ENCODE data around the gene GIGYF2. TPM values are rescaled to one million over a fixed set of nuclear protein-coding genes. Genes with fewer than 3 reads are reported as not detected.

GIGYF2 gene
- total RNA-seq, 2 donors from 2014 or later, result 62.5 to 72.3 TPM

- H3K27ac ChIP-seq (ENCODE audit: low read depth, low read length), result no peak overlapping the region
- H3K4me3 ChIP-seq (ENCODE audit: low read length), result no peak overlapping the region
- no peaks in the 10 kb centered on the region for H3K36me3 Mint-ChIP-seq (ENCODE audit: low read depth)
- no peaks in the 10 kb centered on the region for H3K4me1 Mint-ChIP-seq
- DNase-seq, result peak; percentile 40
- H3K9me3 Mint-ChIP-seq, result no peaks in the 10 kb centered on the region
- no peaks in the 10 kb centered on the region for H3K36me3 ChIP-seq (ENCODE audit: control insufficient read depth, insufficient read depth, low read length)
- no peak for TF ChIP-seq CTCF (conservative IDR thresholded peaks at IDR 0.05)
- H3K4me1 ChIP-seq (ENCODE audit: control insufficient read depth, insufficient read depth, low read length), result no peaks in the 10 kb centered on the region
- no peaks in the 10 kb centered on the region for H3K9me3 ChIP-seq (ENCODE audit: control insufficient read depth, low read length)
- no peaks in the 10 kb centered on the region for H3K27me3 Mint-ChIP-seq (ENCODE audit: insufficient read depth)
- no peak overlapping the region for H3K27ac Mint-ChIP-seq
- H3K9ac ChIP-seq (ENCODE audit: extremely low read depth, low read length, poor library complexity, severe bottlenecking), result no peak overlapping the region
- WGBS, 2 experiments (ENCODE audit: insufficient coverage in 1 of 2, insufficient read length in 1 of 2), result 92 to 100% methylated on average over 3 to 27 of the region's 27 CpGs
- H3K4me3 Mint-ChIP-seq, result no peak overlapping the region
- no peaks in the 10 kb centered on the region for H3K27me3 ChIP-seq (ENCODE audit: control insufficient read depth, insufficient read depth, low read length, poor library complexity, severe bottlenecking)
Measured at GRCh38 chr2:232884549-232885263, 187.6 kb downstream of the GIGYF2 start.

DNA sequence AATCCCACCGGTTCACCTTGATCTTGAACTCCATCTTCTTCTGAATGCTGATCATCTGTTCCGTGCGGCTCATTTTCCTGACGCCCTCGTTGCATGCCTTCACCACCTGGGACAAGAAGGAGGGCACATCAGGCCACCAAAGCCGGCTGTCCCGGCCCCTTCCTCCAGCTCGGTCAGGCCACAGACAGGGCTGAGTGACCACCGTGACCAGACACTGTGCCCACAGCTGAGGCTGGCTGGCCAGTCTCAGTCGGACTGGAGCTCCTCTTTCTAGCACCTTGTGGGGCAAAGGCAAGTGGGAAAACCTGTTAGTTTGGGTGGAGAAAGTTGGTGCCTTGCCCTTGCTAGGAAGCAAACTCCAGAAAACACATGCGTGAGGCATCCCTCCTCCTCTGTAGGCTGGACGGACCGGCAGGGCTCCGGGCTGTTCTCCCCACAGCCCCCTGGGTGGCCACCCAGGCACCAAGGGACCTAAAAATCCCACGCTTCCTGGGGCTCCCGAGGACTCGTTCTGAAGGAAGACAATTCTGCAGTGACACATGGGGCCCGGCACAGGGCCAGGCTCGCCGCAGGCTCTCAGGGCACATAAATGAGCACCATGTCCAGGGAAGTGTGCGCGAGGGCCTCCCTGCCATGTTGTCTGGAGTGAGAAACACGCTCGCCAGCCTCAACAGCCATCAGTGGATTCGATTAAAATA, 188.3 kb downstream of the GIGYF2 start:
- Mint-ChIP-seq H3K27ac (no peak overlapping the region), H3K27me3 (ENCODE audit: insufficient read depth) (no peaks in the 10 kb centered on the region), H3K4me1 (peaks cover 2% of the 10 kb centered on the region), H3K36me3 (ENCODE audit: low read depth) (no peaks in the 10 kb centered on the region), H3K4me3 (no peak overlapping the region), H3K9me3 (no peaks in the 10 kb centered on the region)
- peak; percentile 38 for DNase-seq
- Histone ChIP-seq H3K36me3 (ENCODE audit: control insufficient read depth, insufficient read depth, low read length) (no peaks in the 10 kb centered on the region), H3K27me3 (ENCODE audit: control insufficient read depth, insufficient read depth, low read length, poor library complexity, severe bottlenecking) (no peaks in the 10 kb centered on the region), H3K4me1 (ENCODE audit: control insufficient read depth, insufficient read depth, low read length) (no peaks in the 10 kb centered on the region), H3K9me3 (ENCODE audit: control insufficient read depth, low read length) (no peaks in the 10 kb centered on the region), H3K4me3 (ENCODE audit: low read length) (no peak overlapping the region), H3K27ac (ENCODE audit: low read depth, low read length) (no peak overlapping the region), H3K9ac (ENCODE audit: extremely low read depth, low read length, poor library complexity, severe bottlenecking) (no peak overlapping the region)
- no peak for TF ChIP-seq CTCF (conservative IDR thresholded peaks at IDR 0.05)
- WGBS, 2 experiments (ENCODE audit: insufficient coverage in 1 of 2, insufficient read length in 1 of 2), result 88 to 91% methylated on average over 21 to 25 of the region's 25 CpGs

GRCh38 chr2:232886176-232886575, 189.0 kb downstream of the GIGYF2 start:
- TF ChIP-seq CTCF (conservative IDR thresholded peaks at IDR 0.05), result no peak
- WGBS, 2 experiments (ENCODE audit: insufficient coverage in 1 of 2, insufficient read length in 1 of 2), result 60 to 90% methylated on average over 2 to 9 of the region's 11 CpGs
- no peak overlapping the region for H3K4me3 Mint-ChIP-seq

More at GRCh38 chr2:232886176-232886575, 189.0 kb downstream of the GIGYF2 start:
- Histone ChIP-seq H3K9me3 (ENCODE audit: control insufficient read depth, low read length) (no peaks in the 10 kb centered on the region), H3K9ac (ENCODE audit: extremely low read depth, low read length, poor library complexity, severe bottlenecking) (no peak overlapping the region), H3K4me3 (ENCODE audit: low read length) (no peak overlapping the region), H3K36me3 (ENCODE audit: control insufficient read depth, insufficient read depth, low read length) (no peaks in the 10 kb centered on the region), H3K4me1 (ENCODE audit: control insufficient read depth, insufficient read depth, low read length) (no peaks in the 10 kb centered on the region), H3K27ac (ENCODE audit: low read depth, low read length) (no peak overlapping the region), H3K27me3 (ENCODE audit: control insufficient read depth, insufficient read depth, low read length, poor library complexity, severe bottlenecking) (no peaks in the 10 kb centered on the region)
- Mint-ChIP-seq H3K36me3 (ENCODE audit: low read depth) (no peaks in the 10 kb centered on the region), H3K27ac (no peak overlapping the region), H3K27me3 (ENCODE audit: insufficient read depth) (no peaks in the 10 kb centered on the region), H3K9me3 (no peaks in the 10 kb centered on the region), H3K4me1 (peaks cover 9% of the 10 kb centered on the region)
- DNase-seq, result no peak
